Gastrocnemius medialis (tissue), 4 donors: ENCODE results near the gene PLBD1. TPM values are rescaled to one million over a fixed set of nuclear protein-coding genes. Genes with fewer than 3 reads are reported as not detected.

Experiments used
- ATAC-seq, 2 donors: fragments of 150-250 bp; one replicate each; pipeline ENCODE4 v1.9.1; 2016
- DNase-seq, 2 donors: peaks; one replicate each; pipeline ENCODE4 v3.0.0-alpha.2; 2019
- H3K27ac ChIP-seq, 4 donors: fragments of 200-600 bp; sonication (generic); 1 replicate in 1 of 4; 2 replicates in 3 of 4; pipeline ENCODE4 v1.5.1; 2016 to 2018; ENCODE audit warnings: mild to moderate bottlenecking in 2 of 4, moderate library complexity in 1 of 4
- H3K27me3 ChIP-seq, 3 donors: fragments of 200-600 bp; sonication (generic) in 2 of 3; 1 replicate in 1 of 3; 2 replicates in 2 of 3; pipeline versions ENCODE4 v1.5.1 to v1.6.0; 2016 to 2019; ENCODE audit warnings: mild to moderate bottlenecking in 1 of 3, moderate library complexity in 1 of 3
- H3K36me3 ChIP-seq, 2 donors: fragments of 200-600 bp; sonication (generic) in 1 of 2; one replicate each; pipeline ENCODE4 v1.5.1; 2017 to 2018
- H3K4me1 ChIP-seq, 2 donors: fragments of 200-600 bp; sonication (generic) in 1 of 2; one replicate each; pipeline ENCODE4 v1.5.1; 2016 to 2017; ENCODE audit warnings: mild to moderate bottlenecking in 2 of 2
- H3K4me3 ChIP-seq, 4 donors: fragments of 200-600 bp; sonication (generic) in 3 of 4; 1 replicate in 1 of 4; 2 replicates in 3 of 4; pipeline ENCODE4 v1.5.1; 2016 to 2019; ENCODE audit warnings: mild to moderate bottlenecking in 2 of 4
- H3K9me3 ChIP-seq, 3 donors: fragments of 200-600 bp; sonication (generic) in 2 of 3; 1 replicate in 1 of 3; 2 replicates in 2 of 3; pipeline ENCODE4 v1.5.1; 2016 to 2019
- CTCF ChIP-seq, 5 experiments: fragments of 450-650 bp in 3 of 5; fragments of 200-600 bp in 2 of 5; sonication (generic) in 2 of 5; IDR thresholded peaks in 4 of 5; conservative IDR thresholded peaks in 1 of 5; 1 replicate in 4 of 5; 2 replicates in 1 of 5; pipeline ENCODE4 v1.5.1; 2016 to 2019; ENCODE audit warnings: antibody characterized with exemption in 5 of 5, mild to moderate bottlenecking in 3 of 5, moderate library complexity in 3 of 5
- POLR2A ChIP-seq, 2 donors: fragments of 450-650 bp; IDR thresholded peaks; one replicate each; pipeline ENCODE4 v1.6.1; 2017; ENCODE audit warnings: antibody characterized with exemption in 2 of 2, mild to moderate bottlenecking in 2 of 2, moderate library complexity in 2 of 2
- in situ Hi-C, 4 donors: fragments of 200-750 bp; cut with MboI; loops; one replicate each; pipeline versions ENCODE4 v1.15.0 to v1.8.0; 2017; ENCODE audit warnings: low sequenced_read_pairs in 4 of 4
- intact Hi-C: fragments of 100-400 bp; cut with DNase I; formaldehyde crosslinking; loops from one replicate; pipeline ENCODE4 v1.15.1; 2023; ENCODE audit warnings: low total_unique reads
- total RNA-seq, 4 donors: library from RNA; depleted of rRNA; stranded (reverse); fragments of >200 nt; gene quantifications; one replicate each; pipeline versions ENCODE4 v1.1.0 to v1.2.3, GENCODE V29; 2016

The PLBD1 gene
- total RNA-seq, 4 donors from 2014 or later, result 3.0 to 7.1 (median 5.8) TPM

- intact Hi-C loops, result no loop called here
- no peaks in the 10 kb centered on the region for H3K27me3 ChIP-seq
- no peaks in the 10 kb centered on the region for H3K4me1 ChIP-seq
- TF ChIP-seq CTCF (IDR thresholded peaks at IDR 0.05 in 4 of 5, conservative IDR thresholded peaks at IDR 0.05 in 1 of 5) (no peak), POLR2A (IDR thresholded peaks at IDR 0.05) (no peak)
- no peak overlapping the region for H3K4me3 ChIP-seq
- H3K27ac ChIP-seq, result no peak overlapping the region
- ATAC-seq (no peak), DNase-seq (no peak)
- H3K9me3 ChIP-seq, result no peaks in the 10 kb centered on the region
- in situ Hi-C loops, result no loop called here
- peaks cover 0 to 7% of the 10 kb centered on the region in 2 donors for H3K36me3 ChIP-seq
Observed at GRCh38 chr12:14540801-14541462, 26.8 kb downstream of the PLBD1 start.

- Histone ChIP-seq H3K9me3 (no peaks in the 10 kb centered on the region), H3K27ac (no peak overlapping the region), H3K4me1 (no peaks in the 10 kb centered on the region), H3K36me3 (peaks cover 0 to 16% of the 10 kb centered on the region in 2 donors), H3K27me3 (no peaks in the 10 kb centered on the region), H3K4me3 (no peak overlapping the region)
- intact Hi-C loops (no loop called here), in situ Hi-C loops (no loop called here)
- TF ChIP-seq CTCF (IDR thresholded peaks at IDR 0.05 in 4 of 5, conservative IDR thresholded peaks at IDR 0.05 in 1 of 5) (no peak), POLR2A (IDR thresholded peaks at IDR 0.05) (no peak)
- ATAC-seq, result no peak
- DNase-seq, result no peak
Observed at GRCh38 chr12:14537088-14537487, 30.6 kb downstream of the PLBD1 start.

- intact Hi-C loops, result no loop called here
Observed at GRCh38 chr12:14532152-14532551, 35.5 kb downstream of the PLBD1 start.

GRCh38 chr12:14525964-14526363 lies 41.7 kb downstream of the PLBD1 start:
- Histone ChIP-seq H3K36me3 (no peaks in the 10 kb centered on the region), H3K27ac (no peak overlapping the region), H3K4me1 (no peaks in the 10 kb centered on the region), H3K9me3 (peaks cover 0 to 7% (median 0%) of the 10 kb centered on the region in 3 donors), H3K4me3 (no peak overlapping the region), H3K27me3 (no peaks in the 10 kb centered on the region)
- in situ Hi-C loops, result no loop called here
- TF ChIP-seq POLR2A (IDR thresholded peaks at IDR 0.05), result no peak
- TF ChIP-seq CTCF (IDR thresholded peaks at IDR 0.05 in 4 of 5, conservative IDR thresholded peaks at IDR 0.05 in 1 of 5), result no peak
- intact Hi-C loops, result no loop called here
- DNase-seq (no peak), ATAC-seq (no peak)

More at GRCh38 chr12:14532152-14532551, 35.5 kb downstream of the PLBD1 start:
- DNase-seq (no peak), ATAC-seq (no peak)
- Histone ChIP-seq H3K27ac (no peak overlapping the region), H3K36me3 (peaks cover 0 to 16% of the 10 kb centered on the region in 2 donors), H3K4me1 (no peaks in the 10 kb centered on the region), H3K4me3 (no peak overlapping the region), H3K27me3 (no peaks in the 10 kb centered on the region), H3K9me3 (no peaks in the 10 kb centered on the region)
- TF ChIP-seq CTCF (IDR thresholded peaks at IDR 0.05 in 4 of 5, conservative IDR thresholded peaks at IDR 0.05 in 1 of 5) (no peak), POLR2A (IDR thresholded peaks at IDR 0.05) (no peak)
- in situ Hi-C loops, result no loop called here

- no peak for ATAC-seq
- no peaks in the 10 kb centered on the region for H3K27me3 ChIP-seq
- H3K27ac ChIP-seq, result no peak overlapping the region
- no peak for DNase-seq
- in situ Hi-C loops, result no loop called here
- H3K36me3 ChIP-seq, result no peaks in the 10 kb centered on the region
- H3K4me1 ChIP-seq, result no peaks in the 10 kb centered on the region
- H3K4me3 ChIP-seq, result no peak overlapping the region
- intact Hi-C loops, result no loop called here
- TF ChIP-seq CTCF (IDR thresholded peaks at IDR 0.05 in 4 of 5, conservative IDR thresholded peaks at IDR 0.05 in 1 of 5), result no peak
- no peak for TF ChIP-seq POLR2A (IDR thresholded peaks at IDR 0.05)
- peaks cover 0 to 7% (median 0%) of the 10 kb centered on the region in 3 donors for H3K9me3 ChIP-seq
Observed at GRCh38 chr12:14521822-14522221, 45.9 kb downstream of the PLBD1 start.
